Activated T-helper 17 cell treated with anti-CD3 and anti-CD28 coated beads, Interleukin-2, amount 50 U/mL, for 72 hours (primary cell): Measurements from ENCODE around the gene SLC35F1. TPM values are rescaled to one million over a fixed set of nuclear protein-coding genes. Genes with fewer than 3 reads are reported as not detected.

Experiments
- ATAC-seq: fragments of 150-1000 bp; cut with Tn5 transposase; replicated peaks from 2 replicates; pipeline ENCODE4 v1.10.0; 2021; ENCODE audit warnings: mild to moderate bottlenecking, moderate library complexity
- H3K27ac Mint-ChIP-seq: one replicate; pipeline ENCODE4 v1.8.0; 2022; ENCODE audit warnings: mixed read lengths
- H3K27me3 Mint-ChIP-seq: one replicate; pipeline ENCODE4 v1.8.0; 2022; ENCODE audit warnings: mixed read lengths
- H3K36me3 Mint-ChIP-seq: one replicate; pipeline ENCODE4 v1.8.0; 2022; ENCODE audit warnings: low read depth, mild to moderate bottlenecking, mixed read lengths
- H3K4me1 Mint-ChIP-seq: one replicate; pipeline ENCODE4 v1.8.0; 2022; ENCODE audit warnings: mixed read lengths
- H3K4me3 Mint-ChIP-seq: one replicate; pipeline ENCODE4 v1.8.0; 2022; ENCODE audit warnings: mild to moderate bottlenecking, mixed read lengths
- H3K9me3 Mint-ChIP-seq: one replicate; pipeline ENCODE4 v1.8.0; 2022; ENCODE audit warnings: mixed read lengths
- total RNA-seq, 2 donors: library from RNA; stranded (reverse); gene quantifications; one replicate each; pipeline ENCODE4 v1.2.3, GENCODE V29; 2022

Gene SLC35F1
- total RNA-seq, 2 donors from 2014 or later = 0.04 to 0.16 TPM

- Mint-ChIP-seq H3K9me3 (peaks cover 7% of the 10 kb centered on the region), H3K4me1 (no peaks in the 10 kb centered on the region), H3K36me3 (no peaks in the 10 kb centered on the region), H3K4me3 (no peak overlapping the region), H3K27ac (no peak overlapping the region), H3K27me3 (peaks cover 5% of the 10 kb centered on the region)
- ATAC-seq = no peak
Measured at GRCh38 chr6:118097576-118097975, 190.5 kb downstream of the SLC35F1 start.

- no peak for ATAC-seq
- Mint-ChIP-seq H3K36me3 (no peaks in the 10 kb centered on the region), H3K9me3 (no peaks in the 10 kb centered on the region), H3K4me1 (no peaks in the 10 kb centered on the region), H3K4me3 (no peak overlapping the region), H3K27me3 (no peaks in the 10 kb centered on the region), H3K27ac (no peak overlapping the region)
Measured at GRCh38 chr6:118100717-118101116, 193.7 kb downstream of the SLC35F1 start.

- no peak for ATAC-seq
- Mint-ChIP-seq H3K36me3 (no peaks in the 10 kb centered on the region), H3K4me3 (no peak overlapping the region), H3K27me3 (no peaks in the 10 kb centered on the region), H3K9me3 (no peaks in the 10 kb centered on the region), H3K4me1 (no peaks in the 10 kb centered on the region), H3K27ac (no peak overlapping the region)
Measured at GRCh38 chr6:118101220-118101619, 194.2 kb downstream of the SLC35F1 start.

GRCh38 chr6:118101831-118102345 is 194.8 kb downstream of the SLC35F1 start:
- no peak overlapping the region for H3K27ac Mint-ChIP-seq
- ATAC-seq = no peak
- no peak overlapping the region for H3K4me3 Mint-ChIP-seq
- no peaks in the 10 kb centered on the region for H3K36me3 Mint-ChIP-seq
- H3K9me3 Mint-ChIP-seq = no peaks in the 10 kb centered on the region
- no peaks in the 10 kb centered on the region for H3K27me3 Mint-ChIP-seq
- H3K4me1 Mint-ChIP-seq = no peaks in the 10 kb centered on the region

GRCh38 chr6:118102401-118102800 is 195.3 kb downstream of the SLC35F1 start:
- Mint-ChIP-seq H3K4me3 (no peak overlapping the region), H3K27me3 (no peaks in the 10 kb centered on the region), H3K27ac (no peak overlapping the region), H3K4me1 (no peaks in the 10 kb centered on the region), H3K9me3 (no peaks in the 10 kb centered on the region), H3K36me3 (no peaks in the 10 kb centered on the region)
- ATAC-seq = no peak

GRCh38 chr6:118103381-118104146 is 196.5 kb downstream of the SLC35F1 start:
- no peak overlapping the region for H3K27ac Mint-ChIP-seq
- H3K4me1 Mint-ChIP-seq = no peaks in the 10 kb centered on the region
- H3K36me3 Mint-ChIP-seq = no peaks in the 10 kb centered on the region

GRCh38 chr6:118122161-118122725 is 215.2 kb downstream of the SLC35F1 start:
- Mint-ChIP-seq H3K4me1 (no peaks in the 10 kb centered on the region), H3K9me3 (no peaks in the 10 kb centered on the region), H3K27ac (no peak overlapping the region), H3K36me3 (no peaks in the 10 kb centered on the region), H3K4me3 (no peak overlapping the region), H3K27me3 (peaks cover 3% of the 10 kb centered on the region)
- ATAC-seq = no peak

More at GRCh38 chr6:118103381-118104146, 196.5 kb downstream of the SLC35F1 start:
- Mint-ChIP-seq H3K9me3 (no peaks in the 10 kb centered on the region), H3K4me3 (no peak overlapping the region), H3K27me3 (no peaks in the 10 kb centered on the region)
- ATAC-seq = no peak

- Mint-ChIP-seq H3K27me3 (peaks cover 3% of the 10 kb centered on the region), H3K4me1 (no peaks in the 10 kb centered on the region), H3K9me3 (no peaks in the 10 kb centered on the region), H3K27ac (no peak overlapping the region), H3K36me3 (no peaks in the 10 kb centered on the region), H3K4me3 (no peak overlapping the region)
- ATAC-seq = no peak
Measured at GRCh38 chr6:118122801-118123200, 215.7 kb downstream of the SLC35F1 start.

- peaks cover under 1% of the 10 kb centered on the region for H3K27me3 Mint-ChIP-seq
- no peak overlapping the region for H3K4me3 Mint-ChIP-seq
- no peak overlapping the region for H3K27ac Mint-ChIP-seq
- H3K4me1 Mint-ChIP-seq = no peaks in the 10 kb centered on the region
- H3K9me3 Mint-ChIP-seq = no peaks in the 10 kb centered on the region
- ATAC-seq = peak; percentile 38
- no peaks in the 10 kb centered on the region for H3K36me3 Mint-ChIP-seq
Measured at GRCh38 chr6:118123503-118124037, 216.5 kb downstream of the SLC35F1 start.

GRCh38 chr6:118124851-118125250 is 217.8 kb downstream of the SLC35F1 start:
- H3K27ac Mint-ChIP-seq = no peak overlapping the region
- no peaks in the 10 kb centered on the region for H3K36me3 Mint-ChIP-seq
- H3K4me3 Mint-ChIP-seq = no peak overlapping the region
- H3K4me1 Mint-ChIP-seq = no peaks in the 10 kb centered on the region
- H3K9me3 Mint-ChIP-seq = no peaks in the 10 kb centered on the region
- ATAC-seq = no peak
- H3K27me3 Mint-ChIP-seq = no peaks in the 10 kb centered on the region

- H3K36me3 Mint-ChIP-seq = no peaks in the 10 kb centered on the region
- H3K27ac Mint-ChIP-seq = no peak overlapping the region
- no peak overlapping the region for H3K4me3 Mint-ChIP-seq
- H3K9me3 Mint-ChIP-seq = no peaks in the 10 kb centered on the region
- no peak for ATAC-seq
- no peaks in the 10 kb centered on the region for H3K27me3 Mint-ChIP-seq
- no peaks in the 10 kb centered on the region for H3K4me1 Mint-ChIP-seq
Measured at GRCh38 chr6:118128755-118129154, 221.7 kb downstream of the SLC35F1 start.

GRCh38 chr6:118134206-118134605 is 227.1 kb downstream of the SLC35F1 start:
- Mint-ChIP-seq H3K4me3 (no peak overlapping the region), H3K36me3 (no peaks in the 10 kb centered on the region), H3K27ac (no peak overlapping the region), H3K9me3 (no peaks in the 10 kb centered on the region), H3K4me1 (no peaks in the 10 kb centered on the region), H3K27me3 (peaks cover 6% of the 10 kb centered on the region)
- ATAC-seq = no peak

- ATAC-seq = no peak
- Mint-ChIP-seq H3K4me1 (no peaks in the 10 kb centered on the region), H3K27ac (no peak overlapping the region), H3K9me3 (no peaks in the 10 kb centered on the region), H3K4me3 (no peak overlapping the region), H3K27me3 (peaks cover 9% of the 10 kb centered on the region), H3K36me3 (no peaks in the 10 kb centered on the region)
Measured at GRCh38 chr6:118134736-118135135, 227.7 kb downstream of the SLC35F1 start.

- H3K27ac Mint-ChIP-seq = no peak overlapping the region
- no peaks in the 10 kb centered on the region for H3K4me1 Mint-ChIP-seq
- H3K4me3 Mint-ChIP-seq = no peak overlapping the region
- H3K27me3 Mint-ChIP-seq = peaks cover 11% of the 10 kb centered on the region
- ATAC-seq = no peak
- H3K36me3 Mint-ChIP-seq = no peaks in the 10 kb centered on the region
- H3K9me3 Mint-ChIP-seq = no peaks in the 10 kb centered on the region
Measured at GRCh38 chr6:118135371-118135770, 228.3 kb downstream of the SLC35F1 start.

- no peak for ATAC-seq
- no peaks in the 10 kb centered on the region for H3K36me3 Mint-ChIP-seq
- peaks cover 11% of the 10 kb centered on the region for H3K27me3 Mint-ChIP-seq
- no peaks in the 10 kb centered on the region for H3K4me1 Mint-ChIP-seq
- H3K9me3 Mint-ChIP-seq = no peaks in the 10 kb centered on the region
- H3K4me3 Mint-ChIP-seq = no peak overlapping the region
- H3K27ac Mint-ChIP-seq = no peak overlapping the region
Measured at GRCh38 chr6:118141211-118141610, 234.1 kb downstream of the SLC35F1 start.
